Liver (tissue), 9 donors: Measurements from ENCODE around the gene PSD. TPM values are rescaled to one million over a fixed set of nuclear protein-coding genes. Genes with fewer than 3 reads are reported as not detected.
"Not testable (repeated sequence)": the region's sequence is repeated elsewhere in the genome, so short reads cannot be mapped to it uniquely, and the experiment has no call there.

ENCODE experiments used
- DNase-seq: peaks from one replicate; pipeline ENCODE4 v3.0.0-alpha.2; 2017; ENCODE audit warnings: low spot score
- H3K27ac ChIP-seq, 2 donors: one replicate each; pipeline ENCODE4 v1.7.0; 2013; ENCODE audit warnings: inconsistent platforms in 2 of 2, low read length in 2 of 2, control low read depth in 1 of 2, low read depth in 1 of 2, mild to moderate bottlenecking in 1 of 2
- H3K27me3 ChIP-seq, 4 donors: one replicate each; pipeline versions ENCODE4 v1.6.1 to v1.7.0; 2013; ENCODE audit warnings: low read length in 3 of 4, inconsistent platforms in 1 of 4, mild to moderate bottlenecking in 1 of 4, moderate library complexity in 1 of 4; ENCODE audit not compliant: control insufficient read depth in 4 of 4, insufficient read depth in 4 of 4
- H3K36me3 ChIP-seq, 4 donors: one replicate each; pipeline versions ENCODE4 v1.6.1 to v1.7.0; 2013; ENCODE audit warnings: low read length in 3 of 4, mild to moderate bottlenecking in 3 of 4, low read depth in 1 of 4, moderate library complexity in 1 of 4; ENCODE audit not compliant: control insufficient read depth in 4 of 4, insufficient read depth in 3 of 4
- H3K4me1 ChIP-seq, 4 donors: one replicate each; pipeline versions ENCODE4 v1.6.1 to v1.7.0; 2013; ENCODE audit warnings: low read length in 3 of 4, mild to moderate bottlenecking in 3 of 4, moderate library complexity in 1 of 4; ENCODE audit not compliant: control insufficient read depth in 4 of 4, insufficient read depth in 4 of 4
- H3K4me3 ChIP-seq, 3 donors: one replicate each; pipeline versions ENCODE4 v1.6.1 to v1.7.0; 2013; ENCODE audit warnings: low read length in 3 of 3, control low read depth in 1 of 3, low read depth in 1 of 3, mild to moderate bottlenecking in 1 of 3
- H3K9ac ChIP-seq, 2 donors: one replicate each; pipeline ENCODE4 v1.7.0; 2013; ENCODE audit warnings: low read length in 2 of 2, mild to moderate bottlenecking in 2 of 2, moderate library complexity in 2 of 2, control low read depth in 1 of 2, low read depth in 1 of 2
- H3K9me3 ChIP-seq, 4 donors: one replicate each; pipeline versions ENCODE4 v1.6.1 to v1.7.0; 2013; ENCODE audit warnings: low read length in 3 of 4; ENCODE audit not compliant: control insufficient read depth in 4 of 4
- CTCF ChIP-seq: fragments of 150-350 bp; IDR thresholded peaks from 2 replicates; pipeline ENCODE4 v1.5.1; 2017; ENCODE audit warnings: improper control_type of control experiment, low read depth, low read length; ENCODE audit not compliant: missing input control
- EGR1 ChIP-seq, 2 donors: IDR thresholded peaks; 2 replicates each; pipeline ENCODE4 v1.6.1; 2016 to 2018; ENCODE audit warnings: antibody characterized with exemption in 2 of 2, low read depth in 2 of 2
- FOXA2 ChIP-seq: IDR thresholded peaks from 2 replicates; pipeline ENCODE4 v1.6.1; 2016; ENCODE audit warnings: antibody characterized with exemption
- GABPA ChIP-seq, 2 donors: IDR thresholded peaks in 1 of 2; conservative IDR thresholded peaks in 1 of 2; 2 replicates each; pipeline ENCODE4 v1.6.1; 2016; ENCODE audit warnings: antibody characterized with exemption in 2 of 2, mild to moderate bottlenecking in 1 of 2, moderate library complexity in 1 of 2
- HNF4G ChIP-seq: IDR thresholded peaks from 2 replicates; pipeline ENCODE4 v1.6.1; 2016; ENCODE audit warnings: antibody characterized with exemption
- JUND ChIP-seq, 2 donors: IDR thresholded peaks; 2 replicates each; pipeline ENCODE4 v1.6.1; 2016; ENCODE audit warnings: antibody characterized with exemption in 2 of 2
- REST ChIP-seq: IDR thresholded peaks from 2 replicates; pipeline ENCODE4 v1.6.1; 2016; ENCODE audit warnings: antibody characterized with exemption, mild to moderate bottlenecking
- RXRA ChIP-seq, 2 donors: IDR thresholded peaks; 2 replicates each; pipeline ENCODE4 v1.6.1; 2017 to 2018; ENCODE audit warnings: antibody characterized with exemption in 2 of 2, mild to moderate bottlenecking in 1 of 2
- SP1 ChIP-seq: IDR thresholded peaks from 2 replicates; pipeline ENCODE4 v1.6.1; 2018; ENCODE audit warnings: antibody characterized with exemption, mild to moderate bottlenecking
- TAF1 ChIP-seq: conservative IDR thresholded peaks from 2 replicates; pipeline ENCODE4 v1.6.1; 2016; ENCODE audit warnings: antibody characterized with exemption, mild to moderate bottlenecking
- ZBTB33 ChIP-seq: IDR thresholded peaks from 2 replicates; pipeline ENCODE4 v1.6.1; 2016; ENCODE audit warnings: antibody characterized with exemption
- WGBS: extraction: QIAGEN DNeasy Blood & Tissue Kit; methylation state at CpG from one replicate; pipeline ENCODE4 v1.1.7; 2013; 5-methylcytosine and 5-hydroxymethylcytosine counted together
- polyA plus RNA-seq, 2 donors: library from polyadenylated mRNA; stranded (reverse) in 1 of 2; unstranded in 1 of 2; fragments of 200-250 nt in 1 of 2; fragments of >200 nt in 1 of 2; fragmentation: Nextera tagmentation in 1 of 2; extraction: Ambion mirVana in 1 of 2; gene quantifications; one replicate each; pipeline versions ENCODE4 v1.2.1 to v1.2.3, GENCODE V29; 2013 to 2015
- total RNA-seq, 2 donors: library from RNA; depleted of rRNA; stranded (reverse); fragments of >200 nt; gene quantifications; one replicate each; pipeline ENCODE4 v1.2.3, GENCODE V29; 2014
- donor health status: healthy.
- donor health status: healthy.
- donor health status: healthy.
- donor health status: healthy.
- donor health status: healthy.

Gene PSD
- total and polyA plus RNA-seq, 4 donors, result 0.56 to 1.3 (median 0.71) TPM

GRCh38 chr10:102455893-102456471 is 37.4 kb upstream of the PSD start (continued):
- TF ChIP-seq REST (no peak), RXRA (IDR thresholded peaks at IDR 0.05) (no peak), JUND (IDR thresholded peaks at IDR 0.05) (no peak), HNF4G (no peak), GABPA (IDR thresholded peaks at IDR 0.05 in 1 of 2, conservative IDR thresholded peaks at IDR 0.05 in 1 of 2) (no peak)

GRCh38 chr10:102454662-102455487 is 36.3 kb upstream of the PSD start:
- not testable (repeated sequence) for DNase-seq, H3K27me3 ChIP-seq, H3K27ac ChIP-seq, H3K4me3 ChIP-seq, H3K36me3 ChIP-seq, H3K9ac ChIP-seq, H3K9me3 ChIP-seq
- WGBS, result 83% methylated on average over 13 of the region's 13 CpGs
- peaks cover 4 to 21% (median 16%) of the 10 kb centered on the region in 4 donors for H3K4me1 ChIP-seq

- Histone ChIP-seq H3K27ac (peak overlapping the region; percentile 48 to 66), H3K27me3 (no peaks in the 10 kb centered on the region), H3K36me3 (peaks cover 0 to 6% (median 3%) of the 10 kb centered on the region in 4 donors), H3K4me1 (peaks cover 4 to 27% (median 16%) of the 10 kb centered on the region in 4 donors), H3K4me3 (no peak overlapping the region), H3K9ac (no peak overlapping the region), H3K9me3 (no peaks in the 10 kb centered on the region)
- DNase-seq, result no peak
- 79% methylated on average over 5 of the region's 5 CpGs for WGBS
- TF ChIP-seq SP1 (no peak), ZBTB33 (no peak), TAF1 (no peak), CTCF (no peak), FOXA2 (no peak), EGR1 (IDR thresholded peaks at IDR 0.05; ENCODE audit: low read depth in 2 of 2) (no peak)
Observed at GRCh38 chr10:102453502-102453901, 34.9 kb upstream of the PSD start.
